Transverse colon (tissue), 4 donors: ENCODE measurements around the gene TACO1.

ENCODE experiments used
- CTCF ChIP-seq, 5 experiments: fragments of 200-600 bp in 3 of 5; fragments of 450-650 bp in 2 of 5; sonication (generic) in 3 of 5; IDR thresholded peaks; 1 replicate in 2 of 5; 2 replicates in 3 of 5; pipeline ENCODE4 v1.5.1; 2016 to 2017; ENCODE audit warnings: antibody characterized with exemption in 5 of 5, inconsistent platforms in 3 of 5, mild to moderate bottlenecking in 2 of 5, moderate library complexity in 1 of 5
- EP300 ChIP-seq: sonication (generic); formaldehyde crosslinking; IDR thresholded peaks from one replicate; pipeline ENCODE4 v1.6.1; 2017; ENCODE audit warnings: antibody characterized with exemption, low read depth
- POLR2A ChIP-seq: fragments of 450-650 bp; IDR thresholded peaks from one replicate; pipeline ENCODE4 v1.6.1; 2016; ENCODE audit warnings: antibody characterized with exemption, mild to moderate bottlenecking, moderate library complexity
- POLR2AphosphoS5 ChIP-seq, 3 donors: sonication (generic); formaldehyde crosslinking; IDR thresholded peaks; one replicate each; pipeline ENCODE4 v1.6.1; 2016; ENCODE audit warnings: antibody characterized with exemption in 3 of 3

DNA sequence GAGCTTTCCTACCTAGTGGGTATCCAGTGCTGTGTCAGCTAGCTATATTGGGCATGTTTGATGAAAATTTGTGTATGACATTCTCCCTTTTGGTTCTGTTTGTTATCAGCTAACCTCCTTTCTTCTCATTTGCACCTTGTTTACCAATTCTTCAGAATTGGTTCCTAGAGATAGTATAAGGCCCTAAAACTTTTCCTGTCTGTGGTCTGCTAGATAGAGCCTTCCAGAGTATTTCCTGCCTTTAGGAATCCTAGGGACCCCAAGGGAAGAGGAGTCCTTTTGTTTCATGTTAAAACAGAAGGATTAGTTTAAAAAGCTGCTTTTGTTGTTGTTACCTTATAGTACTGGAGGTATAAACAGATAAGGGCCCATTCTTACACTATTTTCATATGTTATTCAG lies 33.0 kb downstream of the TACO1 start:
- TF ChIP-seq POLR2A (no peak), CTCF (IDR thresholded peaks at IDR 0.05) (no peak), EP300 (no peak), POLR2AphosphoS5 (IDR thresholded peaks at IDR 0.05) (no peak)
